ENCODE measurements around the gene MX1. TPM values are rescaled to one million over a fixed set of nuclear protein-coding genes. Genes with fewer than 3 reads are reported as not detected.
"Not testable (repeated sequence)": the region's sequence is repeated elsewhere in the genome, so short reads cannot be mapped to it uniquely, and the experiment has no call there.

Gene MX1
- total RNA-seq, 1 donor from 2014 or later, result 42.4 TPM

GRCh38 chr21:41418393-41418792 is 7.6 kb upstream of the MX1 start:
- H3K4me1 Mint-ChIP-seq, result peaks cover 24% of the 10 kb centered on the region
- H3K27ac Mint-ChIP-seq, result peak overlapping the region; percentile 80
- H3K27me3 Mint-ChIP-seq (ENCODE audit: low read depth), result peaks cover 11% of the 10 kb centered on the region
- no peak overlapping the region for H3K4me3 Mint-ChIP-seq
- DNase-seq (ENCODE audit: low spot score in 2 of 2, unreplicated experiment in 2 of 2), result no peak
- peaks cover 38% of the 10 kb centered on the region for H3K9me3 Mint-ChIP-seq
- H3K36me3 Mint-ChIP-seq, result no peaks in the 10 kb centered on the region
- TF ChIP-seq CTCF (IDR thresholded peaks at IDR 0.05; ENCODE audit: unreplicated experiment), result no peak

DNA sequence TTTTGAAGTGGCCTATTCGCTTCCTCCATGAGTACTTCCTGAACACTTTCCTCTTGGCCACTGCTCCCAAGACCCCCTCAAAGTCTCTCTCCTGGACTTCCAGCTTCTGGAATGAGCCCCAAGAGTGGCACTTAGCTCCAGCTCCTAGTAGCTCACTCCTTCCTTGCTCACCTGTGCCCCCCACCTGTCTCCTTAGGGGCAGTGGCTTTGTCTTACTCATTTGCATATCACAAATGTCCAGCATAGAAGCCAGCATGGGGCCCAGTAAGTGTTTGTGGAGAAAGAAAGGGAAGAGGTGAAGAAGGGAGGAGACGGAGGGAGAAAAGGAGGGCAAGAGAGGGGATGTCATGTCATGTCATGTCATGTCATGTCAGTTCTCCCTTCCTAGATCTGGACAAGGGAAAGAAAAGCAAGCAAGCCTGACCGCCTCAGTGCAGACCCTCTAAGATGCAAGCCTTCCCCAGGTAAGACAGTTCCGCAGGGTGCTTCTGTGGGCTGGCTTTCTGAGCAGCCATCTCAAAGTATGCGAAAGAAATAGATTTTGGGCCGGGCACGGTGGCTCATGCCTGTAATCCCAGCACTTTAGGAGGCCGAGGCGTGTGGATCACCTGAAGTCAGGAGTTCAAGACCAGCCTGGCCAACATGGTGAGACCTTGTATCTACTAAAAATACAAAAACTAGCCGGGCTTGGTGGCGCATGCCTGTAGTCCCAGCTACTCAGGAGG is 6.9 kb upstream of the MX1 start:
- Mint-ChIP-seq H3K27me3 (ENCODE audit: low read depth) (peaks cover 11% of the 10 kb centered on the region), H3K27ac (peak overlapping the region; percentile 69), H3K4me3 (peak overlapping the region; percentile 87), H3K9me3 (peaks cover 33% of the 10 kb centered on the region), H3K36me3 (no peaks in the 10 kb centered on the region), H3K4me1 (peaks cover 24% of the 10 kb centered on the region)
- no peak for DNase-seq (ENCODE audit: low spot score in 2 of 2, unreplicated experiment in 2 of 2)
- no peak for TF ChIP-seq CTCF (IDR thresholded peaks at IDR 0.05; ENCODE audit: unreplicated experiment)

GRCh38 chr21:41419921-41420862 is 5.8 kb upstream of the MX1 start:
- Mint-ChIP-seq H3K27ac (peak overlapping the region; percentile 99), H3K36me3 (no peaks in the 10 kb centered on the region), H3K4me1 (peaks cover 24% of the 10 kb centered on the region), H3K9me3 (peaks cover 25% of the 10 kb centered on the region), H3K27me3 (ENCODE audit: low read depth) (peaks cover 7% of the 10 kb centered on the region), H3K4me3 (peak overlapping the region; percentile 87)
- peak; percentile 40 to 79 for DNase-seq (ENCODE audit: low spot score in 2 of 2, unreplicated experiment in 2 of 2)
- TF ChIP-seq CTCF (IDR thresholded peaks at IDR 0.05; ENCODE audit: unreplicated experiment), result no peak

DNA sequence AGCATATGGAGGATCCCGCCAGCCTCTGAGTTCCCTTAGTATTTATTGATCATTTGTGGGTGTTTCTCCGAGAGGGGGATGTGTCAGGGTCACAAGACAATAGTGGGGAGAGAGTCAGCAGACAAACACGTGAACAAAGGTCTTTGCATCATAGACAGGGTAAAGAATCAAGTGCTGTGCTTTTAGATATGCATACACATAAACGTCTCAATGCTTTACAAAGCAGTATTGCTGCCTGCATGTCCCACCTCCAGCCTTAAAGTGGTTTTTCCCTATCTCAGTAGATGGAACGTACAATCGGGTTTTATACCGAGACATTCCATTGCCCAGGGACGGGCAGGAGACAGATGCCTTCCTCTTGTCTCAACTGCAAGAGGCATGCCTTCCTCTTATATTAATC is 5.0 kb upstream of the MX1 start:
- H3K4me3 Mint-ChIP-seq, result peak overlapping the region; percentile 87
- not testable (repeated sequence) for H3K36me3 Mint-ChIP-seq; H3K27me3 Mint-ChIP-seq (ENCODE audit: low read depth); DNase-seq (ENCODE audit: low spot score in 2 of 2, unreplicated experiment in 2 of 2)
- H3K27ac Mint-ChIP-seq, result peak overlapping the region; percentile 99
- H3K9me3 Mint-ChIP-seq, result peaks cover 16% of the 10 kb centered on the region
- peaks cover 24% of the 10 kb centered on the region for H3K4me1 Mint-ChIP-seq

GRCh38 chr21:41422546-41423304 is 3.3 kb upstream of the MX1 start:
- no peak overlapping the region for H3K27ac Mint-ChIP-seq
- TF ChIP-seq CTCF (IDR thresholded peaks at IDR 0.05; ENCODE audit: unreplicated experiment), result no peak
- DNase-seq (ENCODE audit: low spot score in 2 of 2, unreplicated experiment in 2 of 2), result no peak
- no peak overlapping the region for H3K4me3 Mint-ChIP-seq
- peaks cover 24% of the 10 kb centered on the region for H3K4me1 Mint-ChIP-seq
- H3K36me3 Mint-ChIP-seq, result no peaks in the 10 kb centered on the region
- H3K27me3 Mint-ChIP-seq (ENCODE audit: low read depth), result peaks cover 15% of the 10 kb centered on the region
- H3K9me3 Mint-ChIP-seq, result peaks cover 4% of the 10 kb centered on the region

- H3K36me3 Mint-ChIP-seq; DNase-seq (ENCODE audit: low spot score in 2 of 2, unreplicated experiment in 2 of 2); H3K4me3 Mint-ChIP-seq; H3K27ac Mint-ChIP-seq; H3K9me3 Mint-ChIP-seq: not testable (repeated sequence)
- Mint-ChIP-seq H3K4me1 (peaks cover 24% of the 10 kb centered on the region), H3K27me3 (ENCODE audit: low read depth) (peaks cover 21% of the 10 kb centered on the region)
Observed at GRCh38 chr21:41423305-41423636, 2.8 kb upstream of the MX1 start.

Measured in mesothelial cell of epicardium (in vitro differentiated cells).